ENCODE results near the gene PEX11G.

PEX11G gene

DNA sequence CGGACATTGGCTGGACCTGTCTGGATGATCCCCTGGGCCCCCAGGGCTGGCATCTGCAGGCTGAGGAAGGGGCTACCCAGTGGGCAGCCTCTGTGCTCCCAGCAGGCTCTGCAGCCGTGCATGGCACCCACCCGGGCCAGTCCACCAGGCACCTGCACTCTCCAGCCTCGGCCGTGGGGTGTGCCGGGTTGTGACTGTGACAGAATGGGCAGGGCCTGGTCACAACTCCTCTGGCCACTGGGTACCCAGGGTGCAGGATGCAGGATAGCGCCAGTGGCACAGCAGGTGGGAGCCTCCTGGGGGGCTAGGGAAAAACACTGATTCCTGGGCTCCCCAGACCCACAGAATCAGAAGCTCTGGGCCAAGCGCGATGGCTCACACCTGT lies 10.0 kb downstream of the PEX11G start:
- TF ChIP-seq, protein P1, sequence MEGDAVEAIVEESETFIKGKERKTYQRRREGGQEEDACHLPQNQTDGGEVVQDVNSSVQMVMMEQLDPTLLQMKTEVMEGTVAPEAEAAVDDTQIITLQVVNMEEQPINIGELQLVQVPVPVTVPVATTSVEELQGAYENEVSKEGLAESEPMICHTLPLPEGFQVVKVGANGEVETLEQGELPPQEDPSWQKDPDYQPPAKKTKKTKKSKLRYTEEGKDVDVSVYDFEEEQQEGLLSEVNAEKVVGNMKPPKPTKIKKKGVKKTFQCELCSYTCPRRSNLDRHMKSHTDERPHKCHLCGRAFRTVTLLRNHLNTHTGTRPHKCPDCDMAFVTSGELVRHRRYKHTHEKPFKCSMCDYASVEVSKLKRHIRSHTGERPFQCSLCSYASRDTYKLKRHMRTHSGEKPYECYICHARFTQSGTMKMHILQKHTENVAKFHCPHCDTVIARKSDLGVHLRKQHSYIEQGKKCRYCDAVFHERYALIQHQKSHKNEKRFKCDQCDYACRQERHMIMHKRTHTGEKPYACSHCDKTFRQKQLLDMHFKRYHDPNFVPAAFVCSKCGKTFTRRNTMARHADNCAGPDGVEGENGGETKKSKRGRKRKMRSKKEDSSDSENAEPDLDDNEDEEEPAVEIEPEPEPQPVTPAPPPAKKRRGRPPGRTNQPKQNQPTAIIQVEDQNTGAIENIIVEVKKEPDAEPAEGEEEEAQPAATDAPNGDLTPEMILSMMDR (conservative IDR thresholded peaks at IDR 0.05; ENCODE audit: low read depth, low read length): no peak
- no peak for DNase-seq (ENCODE audit: low read depth)
- H3K4me3 ChIP-seq (ENCODE audit: low read depth, low read length): no peak overlapping the region

DNA sequence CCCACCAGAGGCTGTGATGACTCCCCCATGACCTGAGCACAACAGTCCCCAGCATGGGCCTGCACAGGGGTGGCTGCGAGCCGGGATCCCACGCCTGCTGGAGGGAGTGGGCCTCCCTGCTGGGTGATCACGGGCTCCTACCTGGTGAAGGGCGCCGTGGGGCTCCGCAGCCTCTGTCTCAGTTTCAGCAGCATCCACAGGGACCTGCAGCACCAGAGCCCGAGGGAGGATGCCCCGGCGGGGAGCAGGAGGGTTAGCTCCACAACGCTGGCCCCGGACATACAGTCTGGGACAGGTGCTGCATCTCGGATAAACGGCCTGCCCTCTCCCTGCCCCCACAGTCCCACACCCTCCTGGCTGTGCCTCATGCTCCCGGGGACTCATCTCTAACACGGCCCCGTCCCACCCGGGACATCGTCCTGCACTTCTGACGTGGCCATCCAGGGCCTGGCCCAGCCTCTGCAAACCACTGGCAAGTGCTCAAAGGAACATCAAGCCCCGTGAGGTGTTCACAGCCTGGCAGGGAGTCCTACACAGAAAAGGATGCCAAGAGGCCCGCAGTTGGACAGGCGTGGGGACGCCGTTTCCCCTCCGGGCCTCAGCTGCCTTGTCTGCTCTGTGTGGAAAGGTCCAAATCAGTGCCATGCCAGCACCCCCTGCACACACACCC lies 10.5 kb downstream of the PEX11G start:
- H3K4me3 ChIP-seq (ENCODE audit: low read depth, low read length): no peak overlapping the region
- DNase-seq (ENCODE audit: low read depth): no peak
- TF ChIP-seq, protein P1 (conservative IDR thresholded peaks at IDR 0.05; ENCODE audit: low read depth, low read length): no peak

DNA sequence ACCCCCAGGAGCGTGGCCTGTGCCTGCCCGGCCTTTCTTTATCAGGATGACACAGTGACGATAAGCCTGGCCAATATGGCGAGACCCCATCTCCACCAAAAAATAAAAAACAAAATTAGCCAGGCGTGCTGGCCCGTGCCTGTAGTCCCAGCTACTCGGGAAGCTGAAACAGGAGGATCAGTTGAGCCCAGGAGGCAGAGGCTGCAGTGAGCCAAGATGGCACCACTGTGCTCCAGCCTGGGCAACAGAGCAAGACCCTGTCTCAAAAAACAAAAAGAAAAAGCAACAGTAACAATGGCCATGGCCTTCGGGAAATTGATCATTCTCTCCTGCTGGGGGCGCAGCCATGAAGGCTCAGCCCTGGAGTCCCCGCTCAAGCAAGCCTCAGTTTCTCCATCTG lies 11.1 kb downstream of the PEX11G start:
- TF ChIP-seq, protein P1 (conservative IDR thresholded peaks at IDR 0.05; ENCODE audit: low read depth, low read length): peak; percentile 10
- no peak overlapping the region for H3K4me3 ChIP-seq (ENCODE audit: low read depth, low read length)
- DNase-seq (ENCODE audit: low read depth): no peak

DNA sequence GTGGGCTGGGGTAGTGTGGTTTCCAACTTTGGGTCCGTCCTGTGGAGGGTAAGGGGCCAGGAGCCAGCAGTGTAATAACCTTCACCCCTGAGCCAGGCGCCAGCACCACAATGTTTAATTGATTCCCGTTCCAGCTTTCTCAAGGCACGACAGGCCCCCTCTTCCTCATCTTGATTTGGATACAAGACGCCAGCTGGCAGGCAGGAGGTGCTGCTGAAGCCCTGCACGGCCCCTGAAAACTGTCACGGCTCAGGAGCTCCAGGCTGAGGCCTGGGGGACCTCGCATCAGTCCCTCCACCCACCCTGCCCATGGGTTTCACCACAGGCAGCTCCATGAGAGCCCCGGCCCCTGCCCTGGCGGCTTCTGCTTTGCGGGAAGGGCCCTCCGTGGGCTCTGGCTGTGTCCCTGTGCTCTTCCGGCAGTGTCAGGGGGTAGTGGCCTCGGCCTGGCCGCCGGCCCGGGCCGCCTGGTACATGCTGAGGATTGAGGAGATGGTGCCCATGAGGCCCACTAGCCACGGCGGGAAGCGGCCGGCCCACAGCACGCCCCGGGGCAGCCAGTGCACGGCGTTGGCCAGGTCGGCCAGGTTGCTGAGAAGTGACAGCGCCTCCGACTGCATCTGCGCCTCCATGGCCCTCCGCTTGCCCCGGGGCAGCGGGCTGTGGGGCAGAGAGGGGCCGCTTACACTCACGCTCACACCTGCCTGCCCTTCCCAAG lies 11.9 kb downstream of the PEX11G start:
- DNase-seq (ENCODE audit: low read depth): no peak
- TF ChIP-seq, protein P1 (conservative IDR thresholded peaks at IDR 0.05; ENCODE audit: low read depth, low read length): no peak

DNA sequence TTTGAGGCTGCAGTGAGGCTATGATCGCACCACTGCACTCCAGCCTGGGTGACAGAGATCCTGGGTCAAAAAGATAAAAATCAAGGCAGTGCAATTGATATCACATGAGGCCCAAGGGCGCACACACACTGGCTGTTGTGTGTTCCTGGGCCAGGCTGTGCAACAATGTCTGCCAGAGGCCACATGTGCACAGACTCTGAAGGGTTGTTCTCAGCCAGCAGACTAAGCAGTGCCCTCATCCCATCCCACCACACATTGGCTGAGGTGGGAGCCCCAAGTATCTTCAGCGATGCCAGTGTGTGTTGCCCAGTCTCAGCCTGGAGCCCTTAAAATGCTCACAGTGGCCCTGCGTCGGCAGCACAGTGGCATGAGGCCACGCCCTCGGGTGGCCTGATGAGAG lies 12.6 kb downstream of the PEX11G start:
- no peak for DNase-seq (ENCODE audit: low read depth)
- TF ChIP-seq, protein P1 (conservative IDR thresholded peaks at IDR 0.05; ENCODE audit: low read depth, low read length): no peak
- no peak overlapping the region for H3K4me3 ChIP-seq (ENCODE audit: low read depth, low read length)

More for the DNA sequence above, 11.9 kb downstream of the PEX11G start:
- no peak overlapping the region for H3K4me3 ChIP-seq (ENCODE audit: low read depth, low read length)

DNA sequence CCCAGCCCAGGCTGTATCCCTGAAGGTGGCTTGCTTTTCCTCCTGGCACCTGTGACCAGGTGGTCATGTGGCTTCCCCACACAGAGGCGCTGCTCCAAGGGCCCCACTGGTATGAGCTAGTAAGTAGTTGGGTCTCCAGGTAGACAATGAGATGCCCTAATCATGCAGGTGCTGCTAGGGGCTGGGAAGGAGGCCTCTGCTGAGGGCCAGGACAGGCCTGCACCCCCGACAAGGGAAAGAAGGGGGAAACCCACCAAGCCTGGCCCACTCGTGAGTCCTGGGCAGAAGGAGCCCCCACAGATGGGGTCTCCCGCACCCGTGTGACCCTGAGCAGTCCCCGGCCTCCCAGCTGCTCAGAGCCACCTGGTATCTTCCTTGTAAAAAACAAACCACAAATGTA lies 13.2 kb downstream of the PEX11G start:
- no peak overlapping the region for H3K4me3 ChIP-seq (ENCODE audit: low read depth, low read length)
- DNase-seq (ENCODE audit: low read depth): no peak
- TF ChIP-seq, protein P1 (conservative IDR thresholded peaks at IDR 0.05; ENCODE audit: low read depth, low read length): no peak

Data from choroid plexus epithelial cell (primary cell).